IMR-90 (cell line): ENCODE measurements around the gene PRR14L. TPM values are rescaled to one million over a fixed set of nuclear protein-coding genes. Genes with fewer than 3 reads are reported as not detected.
"Not testable (repeated sequence)": the region's sequence is repeated elsewhere in the genome, so short reads cannot be mapped to it uniquely, and the experiment has no call there.

Source experiments
- ATAC-seq: fragments of 200-7000 bp; cut with Tn5 transposase; 2 replicates; pipeline ENCODE4 v1.9.1; 2020; ENCODE audit warnings: low read depth, mild to moderate bottlenecking, moderate library complexity
- BruUV-seq: library from RNA; stranded (reverse); fragments of 400-500 nt; replicated peaks from 2 replicates; lab custom pipeline; 2021; lab: Mats Ljungman, UMichigan
- CTCF ChIA-PET: fragments of 300-600 bp; formaldehyde crosslinking; extraction: SDS; loops from one replicate; lab custom pipeline; 2021; ENCODE audit warnings: antibody characterized with exemption; lab: Yijun Ruan, JAX
- POLR2A ChIA-PET: fragments of 300-600 bp; sonication (Branson Sonifier 250); formaldehyde crosslinking; loops from one replicate; lab custom pipeline; 2022; ENCODE audit warnings: antibody characterized with exemption; ENCODE audit not compliant: unreplicated experiment; lab: Charles Lee
- DNase-seq: peaks from one replicate; pipeline ENCODE4 v3.0.0; 2013
- H2AFZ ChIP-seq: replicated peaks from 2 replicates; pipeline ENCODE3; 2013; ENCODE audit warnings: low read length, mild to moderate bottlenecking; ENCODE audit not compliant: poor library complexity
- H2AK5ac ChIP-seq: 2 replicates; pipeline ENCODE4 v1.6.1; 2013; ENCODE audit warnings: low read depth, low read length, inconsistent platforms
- H2AK9ac ChIP-seq: replicated peaks from 2 replicates; pipeline ENCODE3; 2013; ENCODE audit warnings: mild to moderate bottlenecking, low read depth, low read length, moderate library complexity; ENCODE audit not compliant: poor library complexity
- H2BK120ac ChIP-seq: 2 replicates; pipeline ENCODE4 v1.6.1; 2013; ENCODE audit warnings: low read depth, low read length, inconsistent platforms
- H2BK15ac ChIP-seq: 3 replicates; pipeline ENCODE4 v1.6.1; 2013; ENCODE audit warnings: low read depth, low read length, inconsistent platforms
- H2BK20ac ChIP-seq: 2 replicates; pipeline ENCODE4 v1.6.1; 2013; ENCODE audit warnings: low read depth, mild to moderate bottlenecking, inconsistent platforms, low read length, moderate library complexity
- H2BK5ac ChIP-seq: 2 replicates; pipeline ENCODE4 v1.6.1; 2013; ENCODE audit warnings: mild to moderate bottlenecking, low read depth, low read length, inconsistent platforms; ENCODE audit not compliant: poor library complexity, severe bottlenecking
- H3K14ac ChIP-seq: replicated peaks from 2 replicates; pipeline ENCODE4 v1.6.1; 2013; ENCODE audit warnings: low read depth, low read length, inconsistent platforms
- H3K18ac ChIP-seq: 2 replicates; pipeline ENCODE4 v1.6.1; 2013; ENCODE audit warnings: low read depth, low read length, control low read depth
- H3K23ac ChIP-seq: 2 replicates; pipeline ENCODE4 v1.6.1; 2013; ENCODE audit warnings: low read depth, low read length, inconsistent platforms
- H3K27ac ChIP-seq: 2 replicates; pipeline ENCODE4 v1.5.1; 2013; ENCODE audit warnings: mild to moderate bottlenecking, control low read depth, low read length; ENCODE audit not compliant: insufficient read depth
- H3K27me3 ChIP-seq: 2 replicates; pipeline ENCODE4 v1.6.1; 2013; ENCODE audit warnings: low read length; ENCODE audit not compliant: control insufficient read depth, insufficient read depth
- H3K36me3 ChIP-seq: 2 replicates; pipeline ENCODE4 v1.6.1; 2013; ENCODE audit warnings: low read length, mixed read lengths; ENCODE audit not compliant: control insufficient read depth, insufficient read depth
- H3K4ac ChIP-seq: 2 replicates; pipeline ENCODE4 v1.6.1; 2013; ENCODE audit warnings: low read depth, low read length, inconsistent platforms
- H3K4me1 ChIP-seq: 2 replicates; pipeline ENCODE4 v1.6.1; 2013; ENCODE audit warnings: low read length, mixed read lengths; ENCODE audit not compliant: control insufficient read depth, insufficient read depth
- H3K4me2 ChIP-seq: 2 replicates; pipeline ENCODE4 v1.6.1; 2013; ENCODE audit warnings: low read depth, mild to moderate bottlenecking, control low read depth, low read length, moderate library complexity
- H3K4me3 ChIP-seq: 2 replicates; pipeline ENCODE4 v1.5.1; 2013; ENCODE audit warnings: low read depth, mild to moderate bottlenecking, control low read depth, low read length, moderate library complexity; ENCODE audit not compliant: insufficient read depth
- H3K56ac ChIP-seq: 2 replicates; pipeline ENCODE4 v1.6.1; 2013; ENCODE audit warnings: low read length, inconsistent platforms; ENCODE audit not compliant: insufficient read depth; ENCODE audit errors: extremely low read depth
- H3K79me1 ChIP-seq, 2 experiments: 2 replicates each; pipeline ENCODE4 v1.6.1; 2013; ENCODE audit warnings: low read length in 2 of 2, inconsistent platforms in 1 of 2, low read depth in 1 of 2
- H3K9ac ChIP-seq: 2 replicates; pipeline ENCODE4 v1.6.1; 2013; ENCODE audit warnings: low read depth, low read length, control low read depth
- H3K9me1 ChIP-seq: 2 replicates; pipeline ENCODE4 v1.6.1; 2013; ENCODE audit warnings: low read length, inconsistent platforms; ENCODE audit not compliant: insufficient read depth
- H3K9me3 ChIP-seq: 2 replicates; pipeline ENCODE4 v1.6.1; 2013; ENCODE audit warnings: low read length; ENCODE audit not compliant: control insufficient read depth, insufficient read depth
- H4K20me1 ChIP-seq: 2 replicates; pipeline ENCODE4 v1.6.1; 2013; ENCODE audit warnings: low read length, inconsistent platforms; ENCODE audit not compliant: insufficient read depth
- H4K5ac ChIP-seq: 2 replicates; pipeline ENCODE4 v1.6.1; 2013; ENCODE audit warnings: mild to moderate bottlenecking, low read depth, low read length, control low read depth
- H4K8ac ChIP-seq, 2 experiments: 2 replicates each; pipeline ENCODE4 v1.6.1; 2013; ENCODE audit warnings: low read depth in 2 of 2, low read length in 2 of 2, control low read depth in 1 of 2, inconsistent platforms in 1 of 2
- H4K91ac ChIP-seq: 2 replicates; pipeline ENCODE4 v1.6.1; 2013; ENCODE audit warnings: low read depth, low read length, inconsistent platforms; ENCODE audit not compliant: insufficient read depth
- CEBPB ChIP-seq: IDR thresholded peaks from 2 replicates; pipeline ENCODE4 v1.6.1; 2012; ENCODE audit warnings: low read depth, low read length, improper control_type of control experiment
- WGBS, 2 experiments: methylation state at CpG; one replicate each; pipeline versions ENCODE4 v1.1.5 to v1.1.7; 2013; ENCODE audit warnings: missing lambda C conversion rate in 2 of 2; ENCODE audit not compliant: insufficient read length in 1 of 2; ENCODE audit errors: extremely low coverage in 2 of 2; 5-methylcytosine and 5-hydroxymethylcytosine counted together
- dilution Hi-C: fragments of 300-500 bp; cut with HindIII; formaldehyde crosslinking; loops from one replicate; pipeline ENCODE4 v1.14.3; 2018; ENCODE audit warnings: low sequenced_read_pairs; ENCODE audit not compliant: unreplicated experiment
- in situ Hi-C: fragments of 300-500 bp; cut with MboI; formaldehyde crosslinking; loops from 3 replicates; pipeline ENCODE4 v1.14.3; 2019; ENCODE audit warnings: low sequenced_read_pairs, inconsistent platforms, mixed read lengths
- intact Hi-C: fragments of 100-400 bp; cut with micrococcal nuclease; formaldehyde crosslinking; loops from 2 replicates; pipeline ENCODE4 v1.10.0; 2022
- polyA plus RNA-seq, 3 experiments: library from polyadenylated mRNA; depleted of rRNA; stranded (reverse); fragments of >200 nt; gene quantifications; 2 replicates each; pipeline ENCODE4 v1.2.3, GENCODE V29; 2012; ENCODE audit warnings: low replicate concordance in 1 of 3
- total RNA-seq: library from RNA; depleted of rRNA; stranded (reverse); fragments of >200 nt; gene quantifications from 2 replicates; pipeline ENCODE4 v1.2.3, GENCODE V29; 2012

The PRR14L gene
- total and polyA plus RNA-seq, 2 of the 4 experiments (the other 2 are of a cell fraction), result 9.0 to 19.7 TPM

DNA sequence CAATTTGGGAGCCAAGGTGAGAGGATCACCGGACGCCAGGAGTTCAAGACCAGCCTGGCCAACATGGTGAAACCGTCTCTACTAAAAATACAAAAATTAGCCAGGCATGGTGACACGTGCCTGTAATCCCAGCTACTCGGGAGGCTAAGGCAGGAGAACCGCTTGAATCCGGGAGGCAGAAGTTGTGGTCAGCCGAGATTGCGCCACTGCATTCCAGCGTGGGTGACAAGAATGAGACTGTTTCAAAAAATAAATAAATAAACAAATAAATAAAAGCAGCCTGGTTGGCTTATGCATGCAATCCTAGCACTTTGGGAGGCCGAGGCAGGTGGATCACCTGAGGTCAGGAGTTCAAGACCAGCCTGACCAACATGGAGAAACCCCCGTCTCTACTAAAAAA, 38.7 kb downstream of the PRR14L start:
- no CpG with 5 or more reads among the region's 12 CpGs for WGBS, 2 experiments
- in situ Hi-C loops, result not testable (repeated sequence)

More for the DNA sequence above, 38.7 kb downstream of the PRR14L start:
- H2AK9ac ChIP-seq, H3K9me1 ChIP-seq, H3K4me1 ChIP-seq, BruUV-seq, H3K18ac ChIP-seq, DNase-seq, H2AK5ac ChIP-seq, H3K4me3 ChIP-seq, H3K9ac ChIP-seq, H3K27me3 ChIP-seq, H2AFZ ChIP-seq, H2BK20ac ChIP-seq, H4K91ac ChIP-seq, H2BK15ac ChIP-seq, H4K20me1 ChIP-seq, H4K5ac ChIP-seq, H3K14ac ChIP-seq, H3K4ac ChIP-seq, POLR2A ChIA-PET, H2BK120ac ChIP-seq, H3K4me2 ChIP-seq, intact Hi-C loops, H3K23ac ChIP-seq, ATAC-seq, dilution Hi-C loops, H3K27ac ChIP-seq, H4K8ac ChIP-seq, H3K9me3 ChIP-seq, H3K56ac ChIP-seq, H2BK5ac ChIP-seq: not testable (repeated sequence)
- TF ChIP-seq CEBPB, result 0 out of 2 replicates have a peak, but pooled peaks have one; percentile 11
- H3K79me1 ChIP-seq, result peaks cover 23 to 44% of the 10 kb centered on the region in 2 experiments
- peaks cover 38% of the 10 kb centered on the region for H3K36me3 ChIP-seq
- CTCF ChIA-PET, result interaction anchor here (0.7 kb wide), 1 partner anchor 78 kb away, joined by 3 read pairs; no protein-coding TSS in a partner anchor
